Chondrocyte (in vitro differentiated cells): Measurements from ENCODE around the gene CHRNA5. TPM values are rescaled to one million over a fixed set of nuclear protein-coding genes. Genes with fewer than 3 reads are reported as not detected.

ENCODE experiments used
- DNase-seq: peaks from one replicate; pipeline ENCODE4 v3.0.0; 2021; ENCODE audit warnings: mixed read lengths, low spot score
- H3K27ac Mint-ChIP-seq: one replicate; pipeline ENCODE4 v1.8.0; 2021; ENCODE audit warnings: mild to moderate bottlenecking, moderate library complexity, mixed read lengths; ENCODE audit not compliant: unreplicated experiment
- H3K27me3 Mint-ChIP-seq: 2 replicates; pipeline ENCODE4 v1.8.0; 2021; ENCODE audit warnings: low read depth, mixed read lengths
- H3K36me3 Mint-ChIP-seq: 2 replicates; pipeline ENCODE4 v1.8.0; 2021; ENCODE audit warnings: low read depth, mixed read lengths
- H3K4me1 Mint-ChIP-seq: 2 replicates; pipeline ENCODE4 v1.8.0; 2021; ENCODE audit warnings: low read depth, mild to moderate bottlenecking, mixed read lengths
- H3K4me3 Mint-ChIP-seq: one replicate; pipeline ENCODE4 v1.8.0; 2021; ENCODE audit warnings: mild to moderate bottlenecking, moderate library complexity, mixed read lengths; ENCODE audit not compliant: unreplicated experiment
- H3K9me3 Mint-ChIP-seq: 2 replicates; pipeline ENCODE4 v1.8.0; 2021; ENCODE audit warnings: low read depth, mixed read lengths
- total RNA-seq: library from RNA; stranded (reverse); gene quantifications from 3 replicates; pipeline ENCODE4 v1.2.1, GENCODE V29; 2021
- TF ChIP-seq, protein P1 (sequence below): fragments of 200-600 bp; sonication (generic); IDR thresholded peaks from 2 replicates; pipeline ENCODE4 v1.5.0; 2021; ENCODE audit warnings: antibody characterized with exemption, mild to moderate bottlenecking, moderate library complexity

Gene CHRNA5
- total RNA-seq, 1 donor from 2014 or later: 1.6 TPM

- no peak overlapping the region for H3K4me3 Mint-ChIP-seq
- no peaks in the 10 kb centered on the region for H3K27me3 Mint-ChIP-seq
- no peak overlapping the region for H3K27ac Mint-ChIP-seq
- no peak for DNase-seq
- H3K36me3 Mint-ChIP-seq: no peaks in the 10 kb centered on the region
- TF ChIP-seq, protein P1, sequence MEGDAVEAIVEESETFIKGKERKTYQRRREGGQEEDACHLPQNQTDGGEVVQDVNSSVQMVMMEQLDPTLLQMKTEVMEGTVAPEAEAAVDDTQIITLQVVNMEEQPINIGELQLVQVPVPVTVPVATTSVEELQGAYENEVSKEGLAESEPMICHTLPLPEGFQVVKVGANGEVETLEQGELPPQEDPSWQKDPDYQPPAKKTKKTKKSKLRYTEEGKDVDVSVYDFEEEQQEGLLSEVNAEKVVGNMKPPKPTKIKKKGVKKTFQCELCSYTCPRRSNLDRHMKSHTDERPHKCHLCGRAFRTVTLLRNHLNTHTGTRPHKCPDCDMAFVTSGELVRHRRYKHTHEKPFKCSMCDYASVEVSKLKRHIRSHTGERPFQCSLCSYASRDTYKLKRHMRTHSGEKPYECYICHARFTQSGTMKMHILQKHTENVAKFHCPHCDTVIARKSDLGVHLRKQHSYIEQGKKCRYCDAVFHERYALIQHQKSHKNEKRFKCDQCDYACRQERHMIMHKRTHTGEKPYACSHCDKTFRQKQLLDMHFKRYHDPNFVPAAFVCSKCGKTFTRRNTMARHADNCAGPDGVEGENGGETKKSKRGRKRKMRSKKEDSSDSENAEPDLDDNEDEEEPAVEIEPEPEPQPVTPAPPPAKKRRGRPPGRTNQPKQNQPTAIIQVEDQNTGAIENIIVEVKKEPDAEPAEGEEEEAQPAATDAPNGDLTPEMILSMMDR: no peak
- no peaks in the 10 kb centered on the region for H3K4me1 Mint-ChIP-seq
- H3K9me3 Mint-ChIP-seq: no peaks in the 10 kb centered on the region
Observed at GRCh38 chr15:78574944-78575343, 9.6 kb downstream of the CHRNA5 start.

DNA sequence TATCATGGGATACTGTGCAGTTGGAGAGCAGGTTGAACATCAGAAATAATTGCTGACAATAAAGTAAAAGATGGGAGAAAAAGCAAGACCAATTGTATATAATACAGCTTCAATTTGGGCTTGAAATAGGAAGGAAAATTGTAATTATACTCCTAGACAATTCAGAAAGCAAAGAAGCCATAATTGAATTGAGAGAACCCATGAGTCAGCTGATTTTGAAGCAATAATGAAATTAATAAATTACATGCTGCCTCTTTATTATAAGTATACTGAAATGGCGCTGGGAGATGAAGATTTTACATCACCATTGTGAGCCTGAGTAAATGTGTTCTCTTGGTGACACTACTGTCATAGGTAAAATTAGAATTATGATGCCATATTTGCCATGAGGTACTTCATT, 32.3 kb downstream of the CHRNA5 start:
- Mint-ChIP-seq H3K9me3 (no peaks in the 10 kb centered on the region), H3K4me1 (no peaks in the 10 kb centered on the region), H3K4me3 (no peak overlapping the region), H3K27ac (no peak overlapping the region), H3K27me3 (no peaks in the 10 kb centered on the region), H3K36me3 (no peaks in the 10 kb centered on the region)
- TF ChIP-seq, protein P1: no peak
- DNase-seq: no peak

GRCh38 chr15:78598348-78598747, 33.0 kb downstream of the CHRNA5 start:
- Mint-ChIP-seq H3K9me3 (no peaks in the 10 kb centered on the region), H3K27me3 (peaks cover 2% of the 10 kb centered on the region), H3K36me3 (no peaks in the 10 kb centered on the region), H3K4me3 (no peak overlapping the region), H3K4me1 (no peaks in the 10 kb centered on the region), H3K27ac (no peak overlapping the region)
- no peak for DNase-seq
- TF ChIP-seq, protein P1: no peak

DNA sequence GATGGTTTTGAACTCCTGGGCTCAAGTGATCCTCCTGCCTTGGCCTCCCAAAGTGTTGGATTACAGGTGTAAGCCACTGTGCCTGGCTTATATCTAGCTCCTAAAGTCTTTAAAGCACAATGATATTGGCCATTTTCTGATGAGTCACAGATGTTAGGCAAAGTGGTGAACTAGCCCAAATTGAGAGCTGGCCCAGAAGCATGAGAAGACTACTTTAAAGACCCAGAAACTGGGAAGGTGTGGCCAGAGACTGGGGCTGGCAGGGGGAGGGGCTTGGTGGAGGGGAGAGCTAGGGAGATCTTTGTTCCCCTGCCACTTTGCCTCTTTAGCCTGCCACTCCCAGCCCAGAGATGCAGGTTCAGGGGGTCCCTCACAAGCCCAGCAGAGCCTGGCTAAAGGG, 33.9 kb downstream of the CHRNA5 start:
- peaks cover 7% of the 10 kb centered on the region for H3K27me3 Mint-ChIP-seq
- DNase-seq: no peak
- no peak overlapping the region for H3K27ac Mint-ChIP-seq
- TF ChIP-seq, protein P1: no peak
- no peaks in the 10 kb centered on the region for H3K36me3 Mint-ChIP-seq
- no peak overlapping the region for H3K4me3 Mint-ChIP-seq
- no peaks in the 10 kb centered on the region for H3K9me3 Mint-ChIP-seq
- no peaks in the 10 kb centered on the region for H3K4me1 Mint-ChIP-seq

DNA sequence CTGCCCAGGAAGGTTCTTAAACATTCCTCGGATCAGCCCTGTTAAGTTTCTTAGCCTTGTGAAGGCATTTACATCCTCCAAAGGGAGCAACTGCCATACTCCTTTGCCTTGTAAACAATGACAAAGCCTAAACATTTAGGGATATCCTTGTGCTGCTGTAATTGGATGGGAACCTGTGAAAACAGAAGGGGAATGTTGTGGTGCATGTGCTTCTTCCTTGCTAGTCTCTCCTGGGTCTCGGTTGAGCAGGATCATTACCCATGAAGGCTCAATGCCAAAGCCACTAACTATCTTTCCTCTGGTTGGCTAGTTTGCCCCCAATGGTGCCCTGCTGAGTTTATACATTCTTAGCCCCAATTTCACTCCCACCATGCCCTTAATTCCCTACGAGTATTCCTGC, 38.1 kb downstream of the CHRNA5 start:
- Mint-ChIP-seq H3K36me3 (no peaks in the 10 kb centered on the region), H3K4me3 (no peak overlapping the region), H3K9me3 (no peaks in the 10 kb centered on the region), H3K4me1 (no peaks in the 10 kb centered on the region), H3K27ac (no peak overlapping the region), H3K27me3 (peaks cover 26% of the 10 kb centered on the region)
- TF ChIP-seq, protein P1: no peak
- DNase-seq: no peak
